NCI-H1417 treated with DMSO at 0.1 percent for 48 hours (cell line): ENCODE measurements around the gene PEMT.

Experiments used
- DNase-seq: peaks from one replicate; lab custom pipeline; 2025; lab: John Stamatoyannopoulos, UW

The PEMT gene

GRCh38 chr17:17605083-17605728 is 13.7 kb upstream of the PEMT start:
- DNase-seq: no peak

- no peak for DNase-seq
Measured at GRCh38 chr17:17603895-17604225, 12.4 kb upstream of the PEMT start.

DNA sequence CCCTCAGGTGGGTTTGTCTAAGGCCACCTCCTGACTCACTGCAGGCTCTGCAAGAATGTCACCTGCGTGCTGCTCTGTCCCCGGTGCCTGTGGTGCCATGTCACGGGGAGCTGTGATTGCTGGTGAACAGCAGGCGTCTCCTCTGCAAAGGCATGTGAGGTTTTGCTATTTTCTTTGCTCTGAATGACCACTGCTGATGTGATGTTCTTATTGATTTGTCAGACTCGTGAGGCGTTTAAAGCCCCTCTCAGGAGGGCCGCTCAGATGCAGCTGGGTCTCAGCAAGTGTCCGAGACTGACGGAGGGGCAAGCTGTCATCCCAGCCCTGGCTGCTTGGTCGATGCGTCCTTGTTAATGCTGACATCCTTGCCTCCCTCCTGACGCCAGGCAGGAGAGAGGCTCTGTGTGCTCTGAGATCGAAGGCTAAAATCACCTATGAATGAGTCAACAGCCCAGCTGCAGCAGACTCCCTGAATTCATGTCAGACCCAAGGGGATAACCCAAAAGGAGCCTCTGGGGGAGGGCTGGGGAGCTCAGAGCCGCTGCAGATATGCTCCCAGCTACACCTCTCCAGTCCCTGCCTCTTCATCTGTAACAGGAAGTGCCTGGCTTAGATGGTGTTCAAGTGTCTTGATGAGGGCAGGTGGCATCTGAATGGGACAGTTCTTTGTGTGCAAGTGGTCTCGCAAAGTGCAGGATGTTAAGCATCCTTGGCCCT is 11.8 kb upstream of the PEMT start:
- DNase-seq: no peak

- no peak for DNase-seq
Measured at GRCh38 chr17:17599965-17600364, 8.5 kb upstream of the PEMT start.

DNA sequence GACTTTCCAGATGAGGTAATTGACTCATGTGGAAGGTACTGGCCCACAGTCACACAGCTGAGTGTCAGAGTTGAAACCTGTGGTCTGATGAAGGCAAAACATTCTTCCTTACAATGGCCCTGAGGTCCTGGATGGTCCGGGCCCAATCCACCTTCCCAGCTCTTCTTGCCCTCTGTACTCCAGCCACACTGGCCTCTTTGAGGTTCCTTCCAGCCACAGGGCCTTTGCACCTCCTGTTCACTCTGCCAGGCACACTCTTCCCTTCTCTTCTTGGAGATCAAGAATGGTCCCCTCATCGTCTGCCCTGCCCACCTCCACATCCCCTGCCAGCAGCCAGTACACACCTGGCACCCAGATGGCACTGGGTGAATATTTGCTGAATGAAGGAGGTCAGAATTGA is 6.5 kb upstream of the PEMT start:
- DNase-seq: no peak

DNA sequence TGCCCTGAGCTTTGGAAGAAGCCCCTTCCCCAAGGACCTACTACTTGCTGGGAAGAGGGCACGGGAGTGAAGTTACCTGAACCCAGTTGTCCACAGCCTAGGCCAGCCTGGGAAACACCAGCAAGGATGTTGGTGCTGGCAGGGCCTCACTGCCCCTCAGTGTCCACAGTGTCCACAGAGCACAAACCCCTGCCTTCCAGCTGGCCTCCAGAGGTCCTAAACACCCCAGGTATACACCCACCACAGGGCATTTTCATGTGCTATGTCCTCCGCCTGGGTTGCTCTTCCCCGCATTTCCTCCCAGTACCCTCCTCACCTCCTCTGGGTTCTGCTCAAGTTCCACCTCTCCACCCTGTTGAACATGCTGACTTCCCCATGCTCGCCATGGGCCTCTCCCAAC is 4.2 kb upstream of the PEMT start:
- no peak for DNase-seq

DNA sequence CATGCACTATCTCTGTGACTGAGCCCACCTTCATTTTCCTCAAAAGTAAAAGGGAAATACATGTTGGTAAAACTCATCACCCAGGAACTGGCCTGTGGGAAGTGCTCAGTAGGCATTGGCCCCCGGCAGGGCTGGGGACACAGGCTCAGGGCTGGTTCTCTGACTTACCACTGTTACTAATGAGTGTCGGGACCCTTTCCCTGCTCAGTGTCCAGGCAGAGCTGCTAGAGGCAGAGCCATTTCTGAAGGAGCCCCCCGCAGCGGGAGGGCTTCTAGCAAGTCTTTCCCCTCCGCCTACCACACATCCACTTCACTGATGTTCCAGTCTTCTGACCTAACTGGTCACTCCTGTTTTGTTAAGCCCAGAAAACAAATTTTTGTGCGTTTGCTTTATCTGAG is 1.7 kb upstream of the PEMT start:
- DNase-seq: no peak

DNA sequence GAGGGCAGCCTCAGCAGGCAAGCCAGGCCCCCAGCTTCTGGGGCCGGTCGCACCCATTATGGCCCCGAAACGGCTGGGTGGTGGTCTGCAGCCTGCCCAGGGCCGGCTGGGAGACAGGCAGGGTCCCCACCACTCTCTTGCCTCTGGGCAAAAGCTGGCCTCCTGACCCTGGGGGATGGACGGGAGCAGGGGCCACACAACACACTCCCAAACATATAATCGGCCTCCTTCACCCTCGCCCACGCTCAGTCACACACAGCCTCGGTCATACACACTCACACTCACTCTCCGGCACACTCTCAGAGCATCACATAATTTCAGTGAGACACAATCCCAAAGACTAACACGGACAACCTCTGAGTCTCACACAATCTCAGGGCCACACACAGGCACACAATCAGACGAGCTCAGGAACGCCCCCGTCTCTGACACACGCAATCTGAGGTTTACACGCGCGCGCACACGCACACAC is 589 bp downstream of the PEMT start:
- no peak for DNase-seq

GRCh38 chr17:17590141-17590751 is 1.3 kb downstream of the PEMT start:
- no peak for DNase-seq

GRCh38 chr17:17587614-17588337 is 3.7 kb downstream of the PEMT start:
- DNase-seq: no peak

GRCh38 chr17:17582372-17582771 is 9.1 kb downstream of the PEMT start:
- no peak for DNase-seq

DNA sequence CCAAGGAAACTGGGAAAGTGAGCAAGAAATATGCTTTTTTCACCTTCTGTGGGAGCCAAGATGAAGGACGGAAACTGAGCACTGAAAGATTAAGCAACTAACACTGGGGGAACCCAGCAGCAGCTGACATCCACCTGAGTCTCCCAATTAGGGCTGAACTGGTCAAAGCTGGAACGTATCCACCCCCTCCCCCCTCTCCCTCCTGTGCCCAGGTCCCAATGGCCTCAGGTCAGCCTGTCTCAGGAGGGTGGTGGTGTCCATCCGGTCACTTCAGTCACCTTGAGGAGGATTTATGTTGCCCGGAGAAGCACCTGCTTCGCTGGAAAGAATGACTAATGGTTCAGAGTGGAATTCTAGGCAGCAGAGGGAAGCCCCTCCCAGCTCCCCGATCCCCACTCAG is 10.0 kb downstream of the PEMT start:
- no peak for DNase-seq

GRCh38 chr17:17580662-17581470 is 10.6 kb downstream of the PEMT start:
- no peak for DNase-seq

DNA sequence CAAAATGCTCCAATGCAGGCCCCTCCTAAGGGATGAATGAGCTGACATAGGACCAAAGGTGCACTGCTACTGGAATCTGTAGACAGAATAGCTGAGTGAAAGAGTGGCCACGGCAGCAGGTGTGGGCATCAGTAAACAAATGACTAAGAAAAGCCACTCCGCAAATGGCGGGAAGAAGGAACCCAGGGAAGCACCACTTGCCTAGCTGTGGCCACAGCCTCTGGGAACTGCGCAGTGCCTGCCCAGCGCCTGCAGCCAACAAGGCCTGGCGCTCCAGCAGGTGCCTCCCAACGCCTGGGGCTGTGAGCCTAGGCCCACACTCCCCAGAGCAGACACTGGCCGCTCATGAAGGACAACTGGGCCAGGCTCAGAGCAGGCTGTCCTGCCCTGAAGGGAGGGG is 11.8 kb downstream of the PEMT start:
- DNase-seq: no peak

DNA sequence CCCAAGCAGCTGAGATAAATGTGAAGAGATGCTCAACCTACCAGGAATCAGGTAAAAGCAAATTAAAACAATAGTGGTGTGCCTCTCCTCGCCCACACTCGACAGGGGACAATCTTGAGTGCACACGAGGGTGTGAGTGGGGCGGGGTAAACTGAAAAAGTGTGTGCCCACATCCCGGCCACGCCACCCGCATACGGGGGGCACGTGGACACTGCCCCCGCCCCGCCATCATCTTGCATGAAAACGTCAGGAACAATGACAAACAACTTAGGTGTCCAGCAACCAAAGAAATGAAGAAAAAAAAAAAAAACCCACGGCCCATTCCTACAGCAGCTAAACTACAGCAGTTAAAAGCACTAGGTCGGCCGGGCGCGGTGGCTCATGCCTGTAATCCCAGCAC is 14.1 kb downstream of the PEMT start:
- DNase-seq: no peak

GRCh38 chr17:17576772-17577234 is 14.7 kb downstream of the PEMT start:
- DNase-seq: no peak

DNA sequence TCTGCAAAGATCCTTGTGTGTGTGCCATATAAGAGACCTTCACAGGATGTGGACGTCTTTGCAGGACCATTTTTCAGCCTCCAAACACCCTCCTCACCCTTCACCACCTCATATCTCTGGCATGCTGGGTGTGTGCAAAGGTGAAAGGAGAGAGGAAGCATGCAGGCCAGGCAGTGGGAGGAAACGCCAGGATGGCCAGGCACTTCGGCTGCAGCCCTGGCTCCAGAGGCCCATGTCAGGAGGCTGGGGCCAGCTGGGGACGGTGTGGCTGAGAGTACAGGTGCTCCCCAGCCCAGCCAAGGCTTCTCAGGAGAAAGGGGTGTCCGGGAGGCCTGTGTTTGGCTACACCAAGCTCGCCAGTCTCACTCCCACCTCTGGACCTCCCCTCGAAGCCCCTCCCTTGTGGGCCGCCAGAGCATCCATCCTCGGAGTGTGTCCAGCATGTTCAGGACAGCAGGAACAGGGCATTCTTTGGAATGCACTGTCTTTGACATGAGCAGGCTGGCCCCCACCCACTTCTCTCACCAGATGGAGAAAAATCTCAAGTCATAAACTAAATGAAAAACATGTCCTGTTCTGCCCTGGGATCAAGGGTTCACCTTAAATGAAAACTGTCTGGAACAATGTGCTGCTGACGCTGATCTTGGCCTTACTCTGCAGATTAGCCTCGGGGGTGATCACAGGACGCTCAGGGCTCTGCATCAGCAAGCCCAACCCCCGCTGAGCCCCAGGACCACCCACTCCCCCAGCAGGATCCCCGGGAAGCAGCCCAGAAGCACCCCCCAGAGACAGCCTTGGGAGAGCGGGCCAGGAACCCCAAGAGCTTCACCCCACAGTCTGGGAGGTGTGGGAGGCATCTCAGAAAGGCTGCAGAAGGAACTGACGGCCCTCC is 15.9 kb downstream of the PEMT start:
- no peak for DNase-seq

GRCh38 chr17:17573912-17574311 is 17.6 kb downstream of the PEMT start:
- DNase-seq: no peak

GRCh38 chr17:17572010-17572785 is 19.3 kb downstream of the PEMT start:
- no peak for DNase-seq
